Frontal cortex (tissue), 4 donors: ENCODE measurements around the gene ZNF267. TPM values are rescaled to one million over a fixed set of nuclear protein-coding genes. Genes with fewer than 3 reads are reported as not detected.
"Not testable (repeated sequence)": the region's sequence is repeated elsewhere in the genome, so short reads cannot be mapped to it uniquely, and the experiment has no call there.

Source experiments
- DNase-seq, 2 donors: peaks; one replicate each; pipeline ENCODE4 v3.0.0; 2012; ENCODE audit warnings: low spot score in 2 of 2
- FAIRE-seq: peaks from 2 replicates; lab custom pipeline; 2012; peaks lifted over from hg19 to GRCh38; lab: Jason Lieb, UNC
- total RNA-seq: library from RNA; depleted of rRNA; stranded (reverse); fragments of >200 nt; gene quantifications from one replicate; pipeline ENCODE4 v1.2.3, GENCODE V29; 2014
- donor health status: control.
- donor health status: control.
- donor health status: control.

ZNF267 gene
- total RNA-seq, 1 donor from 2014 or later = 10.2 TPM

GRCh38 chr16:31876951-31877828, 3.6 kb downstream of the ZNF267 start:
- no peak for FAIRE-seq
- DNase-seq = peak in 1 of 2 donors; percentile 15

DNA sequence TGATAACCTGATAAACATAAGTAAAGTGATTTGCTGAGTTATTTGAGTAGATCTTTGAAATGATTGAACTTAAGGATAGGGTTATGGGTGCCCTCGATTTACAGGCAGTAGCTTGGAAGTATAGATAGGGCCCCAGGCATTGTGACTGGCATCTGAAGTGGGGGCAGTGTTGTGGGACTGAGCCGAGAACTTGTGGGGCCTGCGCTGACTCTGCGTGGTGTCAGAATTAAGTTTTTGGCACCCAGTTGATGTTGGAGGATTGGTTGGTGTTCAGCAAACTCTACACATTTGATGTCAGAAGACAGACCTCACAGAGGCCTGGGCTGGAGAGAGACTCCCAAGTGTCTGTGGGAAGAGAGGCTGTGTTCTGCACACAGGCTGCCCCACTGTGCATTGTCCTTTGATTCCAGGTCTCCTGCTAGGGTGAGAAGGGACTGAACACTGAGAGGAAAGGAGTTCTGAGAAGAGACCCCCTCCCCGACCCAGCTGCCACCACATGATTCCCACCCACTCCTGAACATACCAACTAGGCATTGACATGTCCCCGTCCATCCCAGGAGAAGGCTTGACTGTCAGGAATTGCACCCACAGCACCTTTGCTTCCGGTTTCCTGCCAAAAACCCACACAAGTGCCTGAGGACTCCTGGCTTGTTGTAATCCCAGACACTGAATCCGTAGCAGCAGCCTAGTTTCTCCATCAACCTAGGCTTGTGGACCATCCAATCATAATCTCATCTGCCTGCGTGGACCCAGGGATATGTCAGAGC, 4.5 kb downstream of the ZNF267 start:
- DNase-seq (no peak), FAIRE-seq (no peak)

GRCh38 chr16:31879937-31880321, 6.3 kb downstream of the ZNF267 start:
- FAIRE-seq (no peak), DNase-seq (no peak)

- DNase-seq (peak in 1 of 2 donors; percentile 38), FAIRE-seq (no peak)
Observed at GRCh38 chr16:31880322-31880979, 6.8 kb downstream of the ZNF267 start.

DNA sequence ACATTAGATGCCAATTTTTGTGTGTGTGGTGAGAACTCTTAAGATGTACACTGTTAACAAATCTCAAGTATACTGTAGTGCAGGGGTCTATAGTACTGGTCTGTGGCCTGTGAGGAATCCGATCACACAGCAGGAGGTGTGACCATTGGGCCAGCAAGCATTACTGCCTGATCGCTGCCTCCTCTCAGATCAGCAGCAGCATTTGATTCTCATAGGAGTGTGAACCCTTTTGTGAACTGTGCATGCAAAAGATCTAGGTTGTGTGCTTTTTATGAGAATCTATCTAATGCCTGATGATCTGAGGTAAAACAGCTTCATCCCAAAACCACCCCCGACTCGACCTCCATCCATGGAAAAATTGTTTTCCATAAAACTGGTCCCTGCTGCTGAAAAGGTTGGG, 12.6 kb downstream of the ZNF267 start:
- no peak for DNase-seq
- no peak for FAIRE-seq

GRCh38 chr16:31888735-31889134, 15.1 kb downstream of the ZNF267 start:
- FAIRE-seq = no peak
- no peak for DNase-seq

DNA sequence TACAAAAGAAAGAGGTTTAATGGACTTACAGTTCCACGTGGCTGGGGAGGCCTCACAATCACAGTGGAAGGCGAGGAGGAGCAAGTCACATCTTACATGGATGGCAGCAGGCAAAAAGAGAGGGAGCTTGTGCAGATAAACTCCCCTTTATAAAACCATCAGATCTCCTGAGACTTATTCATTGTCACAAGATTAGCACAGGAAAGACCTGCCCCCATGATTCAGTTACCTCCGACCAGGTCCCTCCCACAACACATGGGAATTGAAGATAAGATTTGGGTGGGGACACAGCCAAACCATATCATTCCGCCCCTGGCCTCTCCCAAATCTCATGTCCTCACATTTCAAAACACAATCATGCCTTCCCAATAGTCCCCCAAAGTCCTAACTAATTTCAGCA, 18.5 kb downstream of the ZNF267 start:
- not testable (repeated sequence) for FAIRE-seq, DNase-seq

DNA sequence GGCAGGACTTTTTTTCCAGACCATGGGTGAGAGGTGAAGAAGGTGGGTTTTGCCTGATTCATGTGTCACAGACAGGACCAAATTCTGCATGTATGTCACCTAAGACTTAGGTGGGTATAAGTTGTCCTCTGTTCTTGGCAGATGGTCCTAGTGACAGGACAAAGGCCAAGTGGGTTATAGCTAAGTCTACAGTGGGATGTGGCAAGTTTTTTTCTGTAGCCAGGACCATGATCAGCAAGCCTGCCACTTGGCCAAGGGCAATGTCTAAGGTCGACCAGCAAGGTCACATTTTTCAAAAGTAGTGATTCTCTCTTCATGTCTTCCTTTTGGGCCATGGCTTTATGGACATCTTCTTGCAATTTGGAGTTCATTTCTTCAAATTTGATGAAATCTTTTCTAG, 20.2 kb downstream of the ZNF267 start:
- FAIRE-seq (no peak), DNase-seq (no peak)

GRCh38 chr16:31897283-31897682, 23.7 kb downstream of the ZNF267 start:
- no peak for DNase-seq

GRCh38 chr16:31899505-31899904, 25.9 kb downstream of the ZNF267 start:
- no peak for DNase-seq
- no peak for FAIRE-seq

More at GRCh38 chr16:31897283-31897682, 23.7 kb downstream of the ZNF267 start:
- no peak for FAIRE-seq

- not testable (repeated sequence) for DNase-seq, FAIRE-seq
Observed at GRCh38 chr16:31904571-31904970, 31.0 kb downstream of the ZNF267 start.

- no peak for DNase-seq
- FAIRE-seq = no peak
Observed at GRCh38 chr16:31913668-31914067, 40.1 kb downstream of the ZNF267 start.

GRCh38 chr16:31916056-31916488, 42.5 kb downstream of the ZNF267 start:
- no peak for DNase-seq
- no peak for FAIRE-seq

GRCh38 chr16:31920373-31920772, 46.8 kb downstream of the ZNF267 start:
- FAIRE-seq (no peak), DNase-seq (no peak)

GRCh38 chr16:31951806-31952205, 78.2 kb downstream of the ZNF267 start:
- DNase-seq, FAIRE-seq: not testable (repeated sequence)

DNA sequence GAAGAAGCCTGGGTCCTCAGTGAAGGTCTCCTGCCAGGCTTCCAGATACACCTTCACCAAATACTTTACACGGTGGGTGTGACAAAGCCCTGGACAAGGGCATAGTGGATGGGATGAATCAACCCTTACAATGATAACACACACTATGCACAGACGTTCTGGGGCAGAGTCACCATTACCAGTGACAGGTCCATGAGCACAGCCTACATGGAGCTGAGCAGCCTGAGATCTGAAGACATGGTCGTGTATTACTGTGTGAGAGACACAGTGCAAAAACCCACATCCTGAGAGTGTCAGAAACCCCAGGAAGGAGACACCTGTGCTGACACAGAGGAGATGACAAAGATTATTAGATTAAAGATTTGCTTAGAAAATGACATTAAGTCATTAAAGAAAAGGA, 78.6 kb downstream of the ZNF267 start:
- FAIRE-seq, DNase-seq: not testable (repeated sequence)

GRCh38 chr16:31956221-31956620, 82.6 kb downstream of the ZNF267 start:
- FAIRE-seq, DNase-seq: not testable (repeated sequence)

- DNase-seq, FAIRE-seq: not testable (repeated sequence)
Observed at GRCh38 chr16:31960186-31960910, 86.7 kb downstream of the ZNF267 start.
